Left renal pelvis (tissue), 4 donors: ENCODE data around the gene PLXNA4. TPM values are rescaled to one million over a fixed set of nuclear protein-coding genes. Genes with fewer than 3 reads are reported as not detected.

ENCODE experiments used
- DNase-seq, 4 donors: peaks; one replicate each; pipeline ENCODE4 v3.0.0-alpha.2; 2013; ENCODE audit warnings: low read depth in 4 of 4, low spot score in 3 of 4
- polyA plus RNA-seq, 4 donors: library from polyadenylated mRNA; unstranded; fragments of 120-200 nt; gene quantifications; one replicate each; pipeline ENCODE4 v1.2.1, GENCODE V29; 2013; ENCODE audit not compliant: insufficient read length in 4 of 4

Gene PLXNA4
- polyA plus RNA-seq, 4 donors, result 3.0 to 15.1 (median 13.8) TPM

DNA sequence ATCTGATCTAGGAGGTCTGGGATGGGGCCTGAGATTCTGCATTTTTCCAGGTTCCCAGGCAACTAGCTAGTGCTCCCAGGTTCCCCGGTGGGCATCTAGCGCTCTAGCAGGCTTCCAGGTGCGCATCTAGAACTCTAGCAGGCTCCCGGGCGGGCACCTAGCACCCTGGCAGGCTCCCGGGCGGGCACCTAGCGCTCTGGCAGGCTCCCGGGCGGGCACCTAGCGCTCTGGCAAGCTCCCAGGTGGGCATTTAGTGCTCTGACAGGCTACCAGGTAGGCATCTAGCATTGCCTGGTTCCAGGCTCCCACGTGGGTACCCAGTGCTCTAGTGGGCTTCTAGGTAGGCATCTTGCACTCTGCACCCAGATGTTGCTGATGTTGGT is 414.7 kb downstream of the PLXNA4 start:
- no peak for DNase-seq

DNA sequence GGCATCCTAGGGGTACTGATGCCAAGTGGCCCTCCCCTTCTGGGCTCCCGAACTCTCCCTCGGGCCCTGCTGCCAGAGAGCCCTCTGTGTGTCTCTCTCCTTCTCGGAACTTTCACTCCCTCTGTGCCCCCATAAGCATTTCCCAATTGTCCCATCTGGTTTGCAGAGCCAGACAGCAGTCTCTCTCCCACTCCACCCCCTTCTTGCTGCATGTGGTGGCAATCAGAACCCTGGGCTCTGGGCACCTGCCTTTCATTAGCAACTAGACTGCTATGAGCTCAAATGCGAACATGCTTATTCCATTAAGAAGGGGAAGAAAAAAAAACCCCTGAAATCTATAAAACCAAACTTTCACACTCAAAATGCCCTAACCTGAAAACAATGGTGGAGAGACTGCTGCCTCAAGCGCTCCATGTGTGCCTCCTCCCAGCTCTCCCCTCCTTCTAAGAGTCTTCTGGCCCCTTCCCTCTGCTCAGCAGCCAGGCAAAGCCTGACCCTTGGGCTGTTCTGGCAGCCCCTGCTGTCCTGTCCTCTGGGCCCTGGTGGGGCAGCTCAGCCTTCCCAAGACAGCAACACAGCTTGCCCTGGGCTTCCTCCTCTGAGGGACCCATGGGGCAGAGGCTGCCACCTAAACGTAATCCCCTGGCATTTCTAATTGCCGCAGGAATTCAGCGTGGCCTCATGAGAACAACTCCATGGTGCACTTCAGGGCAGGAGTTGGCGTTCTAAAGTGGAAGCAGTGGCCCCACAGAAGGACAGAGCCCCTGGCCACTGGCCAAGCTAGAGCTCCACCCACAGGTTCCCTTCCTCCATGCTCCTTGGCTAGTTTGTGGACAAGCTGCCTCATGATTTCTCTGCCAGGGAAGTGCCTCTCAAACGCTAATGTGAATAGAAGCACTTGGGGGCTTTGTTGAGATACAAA is 415.4 kb downstream of the PLXNA4 start:
- peak in 1 of 4 donors; percentile 4 for DNase-seq

DNA sequence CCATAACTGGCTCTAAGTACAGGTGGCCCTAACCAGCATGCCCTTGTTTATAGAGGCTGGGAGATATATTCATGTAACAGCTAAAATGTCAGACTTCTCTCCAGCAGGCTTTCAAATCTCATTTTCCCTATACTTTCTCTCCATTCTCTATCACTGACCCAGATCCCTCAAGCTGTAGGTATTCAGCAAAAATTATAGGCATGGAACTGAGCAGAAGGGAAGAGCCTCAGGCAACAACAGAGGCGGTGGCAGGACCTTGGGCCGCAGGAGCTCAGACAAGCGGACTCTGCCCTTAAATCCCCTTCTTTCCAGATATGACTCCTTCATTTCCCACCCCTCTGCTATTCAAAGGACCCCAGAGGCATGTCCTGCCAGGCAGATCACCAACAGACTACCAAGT is 417.4 kb downstream of the PLXNA4 start:
- no peak for DNase-seq

DNA sequence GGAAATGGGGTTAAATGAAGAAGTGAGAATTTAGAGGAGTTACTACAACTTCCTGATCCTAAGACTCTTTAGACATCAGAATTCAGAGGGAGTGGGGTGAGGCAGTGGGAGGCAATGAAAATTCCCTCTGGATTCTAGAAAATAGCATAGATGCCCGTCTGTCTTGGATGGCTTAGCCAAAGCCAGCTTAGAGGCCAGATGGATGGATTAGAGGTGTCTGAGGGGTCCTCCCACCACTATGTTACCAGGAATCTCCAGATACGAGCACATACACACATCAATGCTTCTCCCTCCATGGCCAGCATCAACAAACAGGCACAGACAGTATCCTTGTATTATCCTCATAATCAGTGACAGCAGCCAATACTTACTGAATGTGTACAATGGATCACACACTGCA is 418.1 kb downstream of the PLXNA4 start:
- no peak for DNase-seq

DNA sequence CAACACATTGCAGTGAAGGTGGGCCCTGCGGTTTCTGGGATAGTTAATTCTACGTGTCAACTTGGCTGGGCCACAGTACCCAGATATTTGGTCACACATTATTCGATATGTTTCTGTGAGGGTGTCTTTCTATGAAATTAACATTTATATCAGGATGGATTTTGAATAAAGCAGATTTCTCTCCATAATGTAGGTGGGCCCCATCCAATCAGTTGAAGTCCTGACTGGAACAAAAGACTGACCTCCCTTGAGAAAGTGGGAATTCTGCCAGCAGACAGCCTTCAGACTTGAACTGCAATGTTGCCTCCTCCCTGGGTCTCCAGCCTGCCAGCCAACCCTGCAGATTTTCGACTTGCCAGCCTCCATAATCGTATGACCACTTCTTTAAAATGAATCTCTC is 420.6 kb downstream of the PLXNA4 start:
- no peak for DNase-seq

DNA sequence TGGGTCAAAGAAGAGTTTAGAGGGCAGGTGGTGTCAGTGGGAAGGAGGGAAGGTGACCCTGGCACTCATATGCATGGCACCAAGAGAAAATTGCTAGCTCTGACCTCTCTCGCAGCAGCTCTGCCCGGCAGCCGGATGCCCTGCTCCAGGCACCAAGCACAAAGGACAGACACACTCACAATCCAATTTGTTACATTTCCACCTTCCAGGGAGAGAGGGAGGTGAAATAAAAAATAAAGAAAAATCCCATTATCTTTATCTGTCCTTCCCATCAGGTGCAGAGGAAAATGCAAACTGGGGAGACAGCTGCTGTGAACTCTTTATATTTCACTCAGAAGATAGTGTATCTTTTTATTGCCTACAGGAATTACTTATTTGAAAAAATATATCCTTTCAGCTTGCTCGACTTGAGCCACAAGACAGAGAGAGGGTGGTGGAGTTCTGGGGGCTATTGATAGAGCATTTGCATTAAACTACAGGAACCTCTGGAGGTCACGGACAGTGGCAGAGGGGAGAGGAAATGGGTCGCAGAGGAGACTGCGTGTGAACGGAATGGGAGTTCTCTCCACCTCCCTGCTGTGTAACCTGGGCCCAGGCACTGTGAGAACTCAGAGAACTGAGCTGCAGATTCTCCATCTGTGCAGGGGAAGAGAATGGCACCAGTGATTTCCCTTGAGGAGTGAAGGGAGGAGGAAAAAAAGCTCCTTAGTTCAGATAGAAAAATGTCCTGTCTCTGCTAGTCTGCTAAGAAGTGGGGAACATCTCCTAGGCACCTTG is 421.4 kb downstream of the PLXNA4 start:
- no peak for DNase-seq

DNA sequence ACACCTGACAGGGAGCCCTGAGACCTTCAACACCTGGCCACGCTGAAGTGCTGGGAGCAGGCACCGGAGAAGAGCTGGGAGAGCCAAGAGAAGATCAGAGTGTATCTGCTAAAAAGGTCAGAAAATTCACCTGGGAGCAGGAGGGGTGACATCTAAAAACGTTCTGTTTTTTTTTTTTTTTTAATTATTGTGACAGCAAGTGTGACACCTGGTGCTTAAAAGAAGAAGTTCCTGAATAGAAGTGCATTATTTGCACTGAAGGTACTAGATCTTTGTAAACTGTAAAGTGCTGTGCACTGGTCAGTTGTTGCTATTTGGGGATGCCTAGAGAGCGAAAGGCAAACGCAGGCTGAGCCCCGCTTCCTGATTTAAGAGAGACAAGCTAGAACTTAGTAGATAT is 422.0 kb downstream of the PLXNA4 start:
- DNase-seq, result no peak

DNA sequence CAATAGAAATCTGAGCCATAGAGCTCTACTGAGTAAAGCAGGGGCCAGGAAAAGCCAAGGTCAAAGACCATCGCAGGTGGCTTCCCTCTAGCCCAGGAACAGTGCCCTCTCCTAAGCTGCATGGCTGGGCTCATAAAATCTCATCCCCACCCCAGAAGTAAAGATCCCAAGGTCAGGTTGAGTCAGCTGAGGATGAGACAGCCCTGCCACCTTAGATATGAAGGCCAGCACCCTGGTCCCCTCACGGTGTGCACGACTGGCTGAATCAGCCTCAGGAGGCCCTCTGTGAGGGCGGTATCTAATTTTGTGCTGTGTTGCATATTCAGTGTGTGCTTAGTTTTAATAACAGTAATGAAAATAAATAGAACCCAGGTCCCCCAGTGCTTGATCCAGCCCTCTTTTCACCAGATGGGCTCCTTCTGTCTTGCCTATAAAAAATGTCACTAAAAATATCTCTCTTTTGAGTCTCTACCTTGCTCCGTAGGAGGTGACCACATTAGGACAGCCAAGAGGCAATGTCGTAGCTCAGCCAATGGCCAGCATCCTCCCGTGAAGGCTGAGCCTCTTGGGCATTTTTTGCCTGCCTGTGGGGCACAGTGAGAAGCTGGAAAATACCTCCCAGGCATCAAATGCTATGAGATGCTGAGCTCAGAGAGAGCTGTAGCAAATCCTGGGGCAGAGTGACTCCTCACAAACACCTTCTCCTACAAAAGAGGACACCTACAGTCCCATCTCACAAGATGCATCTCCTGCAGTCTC is 424.0 kb downstream of the PLXNA4 start:
- no peak for DNase-seq

DNA sequence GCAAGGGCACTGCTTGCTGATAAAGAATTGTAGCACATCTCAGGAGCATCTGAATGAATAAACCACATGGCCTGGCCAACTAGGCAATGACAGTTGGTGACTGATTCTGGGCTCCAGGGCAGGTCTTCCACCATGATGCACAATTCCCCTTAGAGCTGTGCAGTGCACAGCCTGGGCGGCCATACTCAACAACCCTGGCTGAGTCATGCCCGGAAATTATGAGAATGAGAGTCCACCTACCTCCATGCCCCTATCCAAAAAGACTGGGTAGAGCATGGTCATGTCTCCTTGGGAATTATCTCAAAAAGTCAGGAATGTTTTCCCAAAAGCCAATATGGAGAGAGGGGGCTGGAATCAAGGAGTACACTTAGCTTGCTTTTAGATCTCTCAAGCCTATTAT is 425.6 kb downstream of the PLXNA4 start:
- DNase-seq, result no peak

DNA sequence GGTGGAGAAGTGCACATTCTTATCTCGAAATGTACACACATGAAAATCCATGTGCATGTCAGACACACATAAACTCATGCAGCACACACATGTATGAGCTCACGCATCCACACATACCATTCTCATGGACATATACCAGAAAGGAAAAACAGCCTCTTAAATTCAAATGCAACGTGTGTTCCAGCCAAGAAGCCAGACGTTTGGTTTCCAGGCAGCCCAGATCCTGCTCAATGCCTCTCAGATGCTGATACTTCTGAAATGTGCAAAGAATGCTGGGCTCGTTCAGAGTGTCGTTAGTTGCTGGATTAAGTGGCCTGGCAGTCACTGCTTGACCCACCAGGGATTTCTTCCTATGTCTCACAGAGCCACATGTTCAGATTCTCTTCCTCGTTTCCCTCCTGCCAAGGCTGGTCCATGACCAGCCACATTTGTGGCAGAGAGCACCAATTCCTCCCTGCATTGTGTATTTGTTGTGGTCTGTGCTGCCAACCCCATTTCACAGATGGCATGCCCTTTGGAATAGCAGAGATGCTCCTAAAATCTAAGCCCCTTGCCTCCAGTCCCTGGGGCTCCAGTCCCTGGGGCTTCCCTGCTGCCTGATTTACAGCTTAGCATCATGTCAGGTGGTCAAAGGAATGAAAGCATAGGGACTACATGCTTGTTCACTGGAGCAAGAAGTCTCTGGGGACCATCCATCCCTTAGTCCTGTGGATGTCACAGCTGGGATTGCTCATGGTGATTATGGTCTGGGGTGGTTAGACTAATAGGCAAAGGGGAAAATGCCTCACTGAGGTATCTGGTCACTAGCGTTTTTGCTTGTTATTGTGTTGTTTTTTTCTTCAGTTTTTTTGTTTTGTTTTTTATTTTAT is 426.6 kb downstream of the PLXNA4 start:
- DNase-seq, result no peak

DNA sequence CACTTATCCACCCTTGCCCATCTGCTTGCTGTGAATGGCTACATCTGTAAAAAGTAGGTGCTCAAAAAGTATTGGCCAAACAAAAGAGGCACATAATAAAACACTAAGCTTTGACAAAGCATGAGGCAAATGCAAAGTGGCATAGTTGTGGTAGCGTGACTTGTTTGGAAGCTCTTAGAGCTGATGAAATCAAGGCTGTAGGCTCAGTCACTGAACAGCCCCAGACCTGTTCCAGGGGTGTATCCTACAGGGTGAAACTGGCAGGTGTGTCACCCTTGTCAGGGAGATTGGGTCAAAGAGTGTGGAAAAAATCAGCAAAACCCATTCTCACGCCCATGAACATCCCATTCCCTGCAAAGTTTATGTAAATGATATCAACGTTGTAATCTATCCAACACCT is 427.4 kb downstream of the PLXNA4 start:
- DNase-seq, result no peak

DNA sequence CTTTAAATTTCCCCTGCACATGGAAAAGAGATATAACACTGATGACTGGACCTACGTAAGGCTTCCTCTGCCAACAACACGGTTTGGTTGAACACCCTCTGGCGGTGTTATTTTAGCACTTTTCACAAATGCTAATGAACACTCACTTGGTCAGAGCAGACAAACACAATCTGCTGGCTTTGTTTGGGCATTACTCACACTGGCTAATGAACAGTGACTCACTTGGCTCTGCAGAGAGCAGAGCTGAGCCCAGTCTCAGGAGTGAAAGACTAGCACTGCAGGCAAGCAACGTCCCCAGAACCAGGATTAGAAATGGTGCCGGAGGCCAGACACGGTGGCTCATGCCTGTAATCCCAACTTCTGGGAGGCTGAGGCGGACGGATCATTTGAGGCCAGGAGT is 430.8 kb downstream of the PLXNA4 start:
- DNase-seq, result no peak

DNA sequence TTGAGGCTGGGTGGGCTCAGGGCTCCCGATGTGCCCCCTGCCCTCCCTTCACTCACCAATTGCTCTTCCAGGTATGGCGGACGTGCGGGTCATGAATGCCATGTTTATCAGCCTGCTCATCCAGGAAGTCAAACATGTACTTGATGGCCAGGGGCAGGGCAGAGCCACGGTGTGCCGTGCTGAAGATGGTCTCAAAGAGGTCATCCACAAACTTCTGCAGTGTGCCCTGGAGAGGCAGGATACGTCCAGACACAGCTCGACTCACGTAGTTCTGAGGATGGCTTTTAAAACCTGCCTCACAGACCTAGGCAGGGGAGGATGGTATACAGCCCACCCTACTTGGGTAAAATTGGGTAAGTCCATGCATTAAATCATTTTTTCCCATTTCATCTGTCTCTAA is 431.2 kb downstream of the PLXNA4 start:
- no peak for DNase-seq

DNA sequence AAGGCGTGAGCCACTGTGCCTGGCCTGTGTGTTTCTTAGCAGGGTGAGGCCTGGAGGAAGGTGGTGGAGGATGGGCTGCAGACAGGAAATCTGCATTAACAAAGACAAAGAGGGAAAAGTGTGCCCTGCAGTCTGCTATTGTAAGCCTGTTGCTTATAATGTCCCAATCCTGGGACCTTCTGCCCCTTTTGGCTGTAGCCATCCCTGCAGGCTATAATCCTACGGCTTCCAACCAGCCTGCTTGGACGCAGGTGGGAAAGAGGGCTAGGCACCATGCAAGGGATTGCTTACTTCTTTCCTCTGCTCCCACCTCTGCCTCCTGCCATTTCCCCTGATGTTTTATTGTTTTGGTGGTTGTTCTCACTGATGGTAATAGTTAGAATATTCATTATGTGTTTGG is 434.3 kb downstream of the PLXNA4 start:
- DNase-seq, result no peak

DNA sequence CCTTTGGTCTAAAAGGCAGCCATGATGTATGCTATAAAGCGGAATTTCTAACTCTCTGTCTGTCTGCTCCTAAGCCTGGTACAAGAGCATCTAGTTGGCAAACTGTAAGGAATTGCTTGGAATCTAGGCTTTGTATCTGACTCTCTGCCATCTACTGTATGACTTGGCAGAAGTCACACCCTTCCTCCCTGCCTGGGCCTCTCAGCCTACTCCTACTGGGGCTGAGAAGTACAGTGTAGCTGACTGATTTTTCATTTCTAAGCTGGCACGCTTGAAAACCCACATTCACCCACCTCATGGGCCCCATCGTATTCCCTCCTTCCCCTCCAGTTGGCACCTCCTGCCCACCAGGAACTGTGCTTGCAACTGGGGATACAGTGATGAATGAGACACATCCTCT is 435.2 kb downstream of the PLXNA4 start:
- DNase-seq, result no peak

DNA sequence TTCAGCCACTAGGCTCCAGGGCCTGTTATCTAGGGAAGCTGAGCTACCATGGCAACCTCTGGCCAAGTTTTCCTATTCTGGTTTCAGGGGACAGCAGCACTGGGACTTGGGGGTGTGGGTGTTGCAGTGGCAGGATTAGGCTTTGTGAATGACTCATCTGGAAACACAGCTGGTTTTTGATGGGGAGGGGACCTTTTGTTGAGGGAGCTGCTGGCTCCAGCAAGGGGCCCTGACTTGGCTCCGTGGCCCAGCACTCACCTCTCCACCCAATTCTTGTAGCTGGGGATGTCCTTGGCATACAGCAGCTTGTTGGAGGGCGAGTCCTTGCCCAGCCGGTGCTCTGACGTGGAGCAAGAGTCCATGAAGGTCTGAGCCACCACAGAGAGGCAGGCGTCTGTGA is 435.9 kb downstream of the PLXNA4 start:
- no peak for DNase-seq

DNA sequence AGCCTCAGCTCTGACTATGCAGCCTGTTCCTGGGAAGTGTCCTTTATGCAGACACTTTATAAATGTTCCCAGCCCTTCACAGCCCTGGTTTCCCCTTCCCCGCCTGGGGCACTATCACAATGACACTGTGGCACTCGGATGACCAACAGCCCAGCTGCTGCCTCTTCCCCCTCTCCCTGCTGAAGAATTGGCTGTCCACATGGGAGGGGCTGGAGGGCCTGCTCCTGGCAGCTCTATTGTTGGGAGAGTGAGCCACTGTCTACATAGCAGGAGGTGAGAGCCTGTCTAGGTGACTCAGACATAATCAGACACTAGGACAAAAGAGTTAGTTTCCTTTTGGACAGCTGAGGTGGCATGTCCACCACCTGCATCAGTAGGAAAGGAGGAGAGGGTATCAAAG is 437.5 kb downstream of the PLXNA4 start:
- DNase-seq, result no peak

DNA sequence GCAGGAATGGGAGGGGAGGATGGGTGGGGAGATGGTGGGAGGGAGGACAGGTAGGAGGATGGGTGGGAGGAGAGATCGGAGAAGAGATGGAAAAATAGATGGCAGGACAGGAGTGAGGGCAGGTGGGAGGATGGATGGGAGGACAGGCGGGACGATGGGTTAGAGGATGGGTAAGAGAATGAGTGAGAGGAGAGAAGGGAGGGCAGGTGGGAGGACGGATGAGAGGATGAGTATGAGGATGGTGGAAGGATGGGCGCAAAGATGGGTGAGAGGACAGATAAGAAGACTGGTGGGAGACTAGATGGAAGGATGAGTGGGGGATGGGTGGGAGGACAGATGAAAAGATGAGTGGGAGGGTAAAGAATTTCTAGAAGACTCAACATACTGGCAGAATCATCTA is 438.6 kb downstream of the PLXNA4 start:
- no peak for DNase-seq

DNA sequence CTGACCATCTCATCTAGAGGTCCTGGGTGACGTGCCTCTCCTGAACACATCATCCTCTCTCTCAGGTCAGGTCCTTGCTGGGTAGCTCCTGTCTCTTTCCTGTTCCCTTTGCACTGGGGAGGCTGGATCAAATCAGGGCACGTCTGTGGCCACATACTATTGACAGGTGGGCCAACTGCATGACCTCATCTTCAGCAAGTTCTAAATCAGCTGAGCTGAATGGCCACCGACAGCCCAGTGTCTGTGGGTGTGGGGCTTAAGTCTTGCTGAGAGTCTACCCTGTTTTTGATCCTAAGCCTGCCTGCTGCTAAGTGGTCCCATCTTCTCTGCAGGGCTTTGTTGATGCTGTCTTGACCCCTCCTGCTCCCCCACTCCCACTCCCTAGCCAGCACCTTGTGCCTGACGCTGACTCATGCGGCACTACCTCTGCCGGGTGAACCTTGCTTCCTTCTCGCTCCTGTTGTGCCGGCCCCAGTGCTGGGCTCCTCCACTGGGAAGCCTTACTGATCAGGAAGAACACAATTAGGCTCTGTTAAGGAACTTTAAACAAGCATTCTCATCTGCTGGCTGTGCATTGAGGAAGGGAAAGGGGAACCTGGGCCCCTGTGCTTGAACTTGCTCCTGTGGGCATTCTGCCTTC is 440.4 kb downstream of the PLXNA4 start:
- no peak for DNase-seq
